Measurements from ENCODE around the gene ADGRV1.

The ADGRV1 gene

DNA sequence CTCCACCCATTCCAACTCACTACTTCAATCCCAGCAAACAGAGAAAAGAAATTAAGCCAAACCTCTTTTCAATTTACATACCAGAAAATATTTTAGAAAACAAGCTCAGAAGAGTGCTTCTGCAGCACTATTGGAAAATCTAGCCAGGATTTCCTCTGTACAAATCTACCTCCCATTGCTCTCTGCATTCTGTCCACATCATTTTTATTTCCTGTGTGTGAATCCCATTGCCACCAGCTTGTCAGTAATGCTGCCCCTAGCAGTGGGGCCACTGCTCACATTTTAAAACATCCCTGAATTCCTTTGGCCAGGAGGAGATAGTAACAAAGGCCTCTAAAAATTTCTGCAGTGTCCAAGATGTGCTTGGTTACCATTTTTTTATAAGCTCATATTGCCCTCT lies 592.0 kb downstream of the ADGRV1 start:
- no peaks in the 10 kb centered on the region for H3K36me3 ChIP-seq (ENCODE audit: control insufficient read depth, low read length)
- H3K79me2 ChIP-seq (ENCODE audit: control insufficient read depth, low read length) = no peaks in the 10 kb centered on the region
- H3K4me2 ChIP-seq (ENCODE audit: low read length) = no peak overlapping the region
- H3K27me3 ChIP-seq (ENCODE audit: control insufficient read depth, low read length) = no peaks in the 10 kb centered on the region
- no peaks in the 10 kb centered on the region for H3K4me1 ChIP-seq (ENCODE audit: control insufficient read depth, low read length)
- H3K9me3 ChIP-seq (ENCODE audit: control insufficient read depth, insufficient read depth, low read length) = peaks cover 4% of the 10 kb centered on the region; the same call in 1 of the 2 replicates
- TF ChIP-seq EZH2phosphoT487 (IDR thresholded peaks at IDR 0.05; ENCODE audit: borderline replicate concordance, low read length) = no peak
- TF ChIP-seq, protein P1, sequence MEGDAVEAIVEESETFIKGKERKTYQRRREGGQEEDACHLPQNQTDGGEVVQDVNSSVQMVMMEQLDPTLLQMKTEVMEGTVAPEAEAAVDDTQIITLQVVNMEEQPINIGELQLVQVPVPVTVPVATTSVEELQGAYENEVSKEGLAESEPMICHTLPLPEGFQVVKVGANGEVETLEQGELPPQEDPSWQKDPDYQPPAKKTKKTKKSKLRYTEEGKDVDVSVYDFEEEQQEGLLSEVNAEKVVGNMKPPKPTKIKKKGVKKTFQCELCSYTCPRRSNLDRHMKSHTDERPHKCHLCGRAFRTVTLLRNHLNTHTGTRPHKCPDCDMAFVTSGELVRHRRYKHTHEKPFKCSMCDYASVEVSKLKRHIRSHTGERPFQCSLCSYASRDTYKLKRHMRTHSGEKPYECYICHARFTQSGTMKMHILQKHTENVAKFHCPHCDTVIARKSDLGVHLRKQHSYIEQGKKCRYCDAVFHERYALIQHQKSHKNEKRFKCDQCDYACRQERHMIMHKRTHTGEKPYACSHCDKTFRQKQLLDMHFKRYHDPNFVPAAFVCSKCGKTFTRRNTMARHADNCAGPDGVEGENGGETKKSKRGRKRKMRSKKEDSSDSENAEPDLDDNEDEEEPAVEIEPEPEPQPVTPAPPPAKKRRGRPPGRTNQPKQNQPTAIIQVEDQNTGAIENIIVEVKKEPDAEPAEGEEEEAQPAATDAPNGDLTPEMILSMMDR (IDR thresholded peaks at IDR 0.05; ENCODE audit: low read depth, low read length, poor library complexity, severe bottlenecking) = no peak
- no peak overlapping the region for H3K4me3 ChIP-seq (ENCODE audit: low read length)
- H3K27ac ChIP-seq (ENCODE audit: low read depth, low read length) = no peak overlapping the region
- no peaks in the 10 kb centered on the region for H3F3A ChIP-seq (ENCODE audit: control insufficient read depth, insufficient read depth)
- H3K9me2 ChIP-seq (replicated peaks; ENCODE audit: control insufficient read depth, low read length) = no peaks in the 10 kb centered on the region
- no peaks in the 10 kb centered on the region for H4K20me1 ChIP-seq (ENCODE audit: control insufficient read depth, insufficient read depth, low read depth, low read length)

DNA sequence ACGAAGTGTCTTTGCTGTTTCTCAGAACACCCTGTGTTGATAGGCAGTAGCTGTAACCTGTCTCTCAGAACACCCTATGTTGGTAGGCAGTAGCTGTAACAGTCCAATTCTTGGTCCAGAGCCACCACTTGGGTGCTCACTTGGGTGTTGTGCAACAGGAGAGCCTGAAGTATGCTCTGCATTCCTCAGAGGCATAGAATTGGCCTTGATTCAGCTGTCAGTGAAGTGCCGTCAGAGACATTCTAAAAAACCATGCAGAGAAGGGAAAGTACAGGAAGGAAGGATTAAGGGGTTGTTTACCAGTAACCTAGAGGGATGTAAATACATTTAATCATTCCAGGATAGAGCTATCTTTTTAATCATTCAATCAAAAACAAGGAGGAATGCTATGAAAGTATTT lies 593.4 kb downstream of the ADGRV1 start:
- Histone ChIP-seq H3K79me2 (ENCODE audit: control insufficient read depth, low read length) (no peaks in the 10 kb centered on the region), H3K9me2 (replicated peaks; ENCODE audit: control insufficient read depth, low read length) (no peaks in the 10 kb centered on the region), H3K4me1 (ENCODE audit: control insufficient read depth, low read length) (no peaks in the 10 kb centered on the region), H3K9me3 (ENCODE audit: control insufficient read depth, insufficient read depth, low read length) (peaks cover 4% of the 10 kb centered on the region; the same call in 1 of the 2 replicates), H3K4me2 (ENCODE audit: low read length) (no peak overlapping the region), H3K27ac (ENCODE audit: low read depth, low read length) (no peak overlapping the region), H3K4me3 (ENCODE audit: low read length) (no peak overlapping the region), H3K36me3 (ENCODE audit: control insufficient read depth, low read length) (no peaks in the 10 kb centered on the region), H3K27me3 (ENCODE audit: control insufficient read depth, low read length) (no peaks in the 10 kb centered on the region), H4K20me1 (ENCODE audit: control insufficient read depth, insufficient read depth, low read depth, low read length) (no peaks in the 10 kb centered on the region), H3F3A (ENCODE audit: control insufficient read depth, insufficient read depth) (no peaks in the 10 kb centered on the region)
- no peak for TF ChIP-seq EZH2phosphoT487 (IDR thresholded peaks at IDR 0.05; ENCODE audit: borderline replicate concordance, low read length)
- TF ChIP-seq, protein P1 (IDR thresholded peaks at IDR 0.05; ENCODE audit: low read depth, low read length, poor library complexity, severe bottlenecking) = no peak

DNA sequence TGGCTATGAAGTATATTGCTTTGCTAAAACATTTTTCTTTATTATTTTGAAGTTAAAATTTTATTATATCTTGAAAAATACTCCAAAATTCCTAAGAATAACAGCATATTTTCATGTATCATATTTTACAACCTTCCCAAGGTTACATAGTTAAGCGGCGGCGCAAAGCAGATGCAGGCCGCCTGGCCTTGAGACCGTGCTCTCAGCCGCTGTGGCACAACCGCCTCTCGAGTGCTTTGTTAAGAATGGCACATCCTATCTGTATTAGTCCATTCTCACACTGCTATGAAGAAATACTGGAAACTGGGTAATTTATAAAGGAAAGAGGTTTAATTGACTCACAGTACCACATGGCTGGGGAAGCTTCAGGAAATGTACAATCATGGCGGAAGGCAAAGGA lies 595.7 kb downstream of the ADGRV1 start:
- H3K79me2 ChIP-seq (ENCODE audit: control insufficient read depth, low read length) = no peaks in the 10 kb centered on the region
- TF ChIP-seq, protein P1 (IDR thresholded peaks at IDR 0.05; ENCODE audit: low read depth, low read length, poor library complexity, severe bottlenecking) = no peak
- TF ChIP-seq EZH2phosphoT487 (IDR thresholded peaks at IDR 0.05; ENCODE audit: borderline replicate concordance, low read length) = no peak
- no peaks in the 10 kb centered on the region for H3K27me3 ChIP-seq (ENCODE audit: control insufficient read depth, low read length)
- H3K36me3 ChIP-seq (ENCODE audit: control insufficient read depth, low read length) = no peaks in the 10 kb centered on the region
- H3F3A ChIP-seq (ENCODE audit: control insufficient read depth, insufficient read depth) = no peaks in the 10 kb centered on the region
- no peak overlapping the region for H3K4me3 ChIP-seq (ENCODE audit: low read length)
- no peaks in the 10 kb centered on the region for H3K4me1 ChIP-seq (ENCODE audit: control insufficient read depth, low read length)
- H4K20me1 ChIP-seq (ENCODE audit: control insufficient read depth, insufficient read depth, low read depth, low read length) = no peaks in the 10 kb centered on the region
- no peaks in the 10 kb centered on the region for H3K9me3 ChIP-seq (ENCODE audit: control insufficient read depth, insufficient read depth, low read length)
- no peak overlapping the region for H3K27ac ChIP-seq (ENCODE audit: low read depth, low read length)
- no peak overlapping the region for H3K4me2 ChIP-seq (ENCODE audit: low read length)
- no peaks in the 10 kb centered on the region for H3K9me2 ChIP-seq (replicated peaks; ENCODE audit: control insufficient read depth, low read length)

DNA sequence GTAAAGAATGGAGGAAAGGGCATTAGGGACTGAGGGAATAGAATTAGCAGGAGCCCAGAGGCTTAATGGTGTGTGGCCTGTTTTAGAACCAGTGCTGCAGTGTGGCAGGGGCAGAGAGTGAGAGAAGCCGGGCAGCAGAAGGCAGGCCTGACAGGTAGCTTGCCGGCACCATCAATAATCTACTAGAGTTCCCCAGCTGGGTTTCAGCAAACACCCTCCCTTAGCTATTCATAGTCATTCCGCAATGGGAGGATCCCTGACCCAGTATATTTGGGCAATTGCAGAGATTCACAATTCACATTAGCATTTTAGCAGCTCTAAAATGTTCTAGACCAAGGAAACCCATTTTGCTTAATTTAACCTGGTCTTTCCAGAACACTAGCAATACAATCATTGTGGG lies 596.7 kb downstream of the ADGRV1 start:
- Histone ChIP-seq H3K27me3 (ENCODE audit: control insufficient read depth, low read length) (no peaks in the 10 kb centered on the region), H3K27ac (ENCODE audit: low read depth, low read length) (no peak overlapping the region), H3K9me3 (ENCODE audit: control insufficient read depth, insufficient read depth, low read length) (no peaks in the 10 kb centered on the region), H3K4me2 (ENCODE audit: low read length) (no peak overlapping the region), H3K9me2 (replicated peaks; ENCODE audit: control insufficient read depth, low read length) (no peaks in the 10 kb centered on the region), H3K4me3 (ENCODE audit: low read length) (no peak overlapping the region), H3K79me2 (ENCODE audit: control insufficient read depth, low read length) (no peaks in the 10 kb centered on the region), H3K4me1 (ENCODE audit: control insufficient read depth, low read length) (no peaks in the 10 kb centered on the region), H3K36me3 (ENCODE audit: control insufficient read depth, low read length) (no peaks in the 10 kb centered on the region), H3F3A (ENCODE audit: control insufficient read depth, insufficient read depth) (no peaks in the 10 kb centered on the region), H4K20me1 (ENCODE audit: control insufficient read depth, insufficient read depth, low read depth, low read length) (no peaks in the 10 kb centered on the region)
- no peak for TF ChIP-seq EZH2phosphoT487 (IDR thresholded peaks at IDR 0.05; ENCODE audit: borderline replicate concordance, low read length)
- TF ChIP-seq, protein P1 (IDR thresholded peaks at IDR 0.05; ENCODE audit: low read depth, low read length, poor library complexity, severe bottlenecking) = no peak

Data from DOHH2 (cell line).